ENCODE measurements around the gene DCDC2C. TPM values are rescaled to one million over a fixed set of nuclear protein-coding genes. Genes with fewer than 3 reads are reported as not detected.

The DCDC2C gene
- polyA plus RNA-seq, 1 donor from 2014 or later, result not detected

- Histone ChIP-seq H3K4me3 (ENCODE audit: low read length) (no peak overlapping the region), H2AFZ (ENCODE audit: low read depth, low read length) (no peak overlapping the region), H3K36me3 (ENCODE audit: insufficient read depth, low read length) (no peaks in the 10 kb centered on the region), H4K20me1 (ENCODE audit: insufficient read depth) (no peaks in the 10 kb centered on the region), H3K27ac (ENCODE audit: low read length) (no peak overlapping the region), H3K9ac (ENCODE audit: low read length) (no peak overlapping the region), H3K9me3 (ENCODE audit: low read length) (no peaks in the 10 kb centered on the region), H3K4me2 (ENCODE audit: low read length) (no peak overlapping the region), H3K79me2 (replicated peaks; ENCODE audit: insufficient read depth, low read length) (no peaks in the 10 kb centered on the region), H3K9me2 (ENCODE audit: insufficient read depth, low read length) (no peaks in the 10 kb centered on the region), H3F3A (ENCODE audit: insufficient read depth, low read length, poor library complexity, severe bottlenecking) (no peaks in the 10 kb centered on the region), H3K27me3 (ENCODE audit: insufficient read depth, low read depth, low read length) (no peaks in the 10 kb centered on the region)
- TF ChIP-seq EP300 (conservative IDR thresholded peaks at IDR 0.05; ENCODE audit: poor library complexity, severe bottlenecking), result no peak
- no peak for TF ChIP-seq REST (IDR thresholded peaks at IDR 0.05; ENCODE audit: borderline replicate concordance)
- no peak for TF ChIP-seq MXI1 (conservative IDR thresholded peaks at IDR 0.05; ENCODE audit: poor library complexity, severe bottlenecking)
- TF ChIP-seq TAF1 (IDR thresholded peaks at IDR 0.05; ENCODE audit: low read depth), result no peak
- no peak for TF ChIP-seq SMC3 (conservative IDR thresholded peaks at IDR 0.05; ENCODE audit: poor library complexity)
- TF ChIP-seq POLR2AphosphoS5 (IDR thresholded peaks at IDR 0.05), result no peak
- TF ChIP-seq RAD21 (conservative IDR thresholded peaks at IDR 0.05), result no peak
- TF ChIP-seq EZH2 (IDR thresholded peaks at IDR 0.05; ENCODE audit: borderline replicate concordance, insufficient read depth, low read length, poor library complexity, severe bottlenecking), result no peak
- TF ChIP-seq CTCF (IDR thresholded peaks at IDR 0.05; ENCODE audit: poor library complexity, severe bottlenecking), result no peak
Measured at GRCh38 chr2:3785220-3785889, 82.0 kb downstream of the DCDC2C start.

- H3F3A ChIP-seq (ENCODE audit: insufficient read depth, low read length, poor library complexity, severe bottlenecking), result no peaks in the 10 kb centered on the region
- H2AFZ ChIP-seq (ENCODE audit: low read depth, low read length), result no peak overlapping the region
- no peaks in the 10 kb centered on the region for H4K20me1 ChIP-seq (ENCODE audit: insufficient read depth)
- H3K4me2 ChIP-seq (ENCODE audit: low read length), result no peak overlapping the region
- H3K27me3 ChIP-seq (ENCODE audit: insufficient read depth, low read depth, low read length), result no peaks in the 10 kb centered on the region
- H3K9me2 ChIP-seq (ENCODE audit: insufficient read depth, low read length), result no peaks in the 10 kb centered on the region
- no peak overlapping the region for H3K4me3 ChIP-seq (ENCODE audit: low read length)
- no peaks in the 10 kb centered on the region for H3K79me2 ChIP-seq (replicated peaks; ENCODE audit: insufficient read depth, low read length)
- H3K27ac ChIP-seq (ENCODE audit: low read length), result no peak overlapping the region
- TF ChIP-seq EP300 (conservative IDR thresholded peaks at IDR 0.05; ENCODE audit: poor library complexity, severe bottlenecking) (no peak), MXI1 (conservative IDR thresholded peaks at IDR 0.05; ENCODE audit: poor library complexity, severe bottlenecking) (no peak), RAD21 (conservative IDR thresholded peaks at IDR 0.05) (no peak), REST (IDR thresholded peaks at IDR 0.05; ENCODE audit: borderline replicate concordance) (no peak), POLR2AphosphoS5 (IDR thresholded peaks at IDR 0.05) (no peak), TAF1 (IDR thresholded peaks at IDR 0.05; ENCODE audit: low read depth) (no peak), EZH2 (IDR thresholded peaks at IDR 0.05; ENCODE audit: borderline replicate concordance, insufficient read depth, low read length, poor library complexity, severe bottlenecking) (no peak), CTCF (IDR thresholded peaks at IDR 0.05; ENCODE audit: poor library complexity, severe bottlenecking) (no peak), SMC3 (conservative IDR thresholded peaks at IDR 0.05; ENCODE audit: poor library complexity) (no peak)
- H3K9ac ChIP-seq (ENCODE audit: low read length), result no peak overlapping the region
- H3K9me3 ChIP-seq (ENCODE audit: low read length), result no peaks in the 10 kb centered on the region
- H3K36me3 ChIP-seq (ENCODE audit: insufficient read depth, low read length), result no peaks in the 10 kb centered on the region
Measured at GRCh38 chr2:3785890-3786273, 82.5 kb downstream of the DCDC2C start.
